ENCODE results near the gene NECAB3.

DNA sequence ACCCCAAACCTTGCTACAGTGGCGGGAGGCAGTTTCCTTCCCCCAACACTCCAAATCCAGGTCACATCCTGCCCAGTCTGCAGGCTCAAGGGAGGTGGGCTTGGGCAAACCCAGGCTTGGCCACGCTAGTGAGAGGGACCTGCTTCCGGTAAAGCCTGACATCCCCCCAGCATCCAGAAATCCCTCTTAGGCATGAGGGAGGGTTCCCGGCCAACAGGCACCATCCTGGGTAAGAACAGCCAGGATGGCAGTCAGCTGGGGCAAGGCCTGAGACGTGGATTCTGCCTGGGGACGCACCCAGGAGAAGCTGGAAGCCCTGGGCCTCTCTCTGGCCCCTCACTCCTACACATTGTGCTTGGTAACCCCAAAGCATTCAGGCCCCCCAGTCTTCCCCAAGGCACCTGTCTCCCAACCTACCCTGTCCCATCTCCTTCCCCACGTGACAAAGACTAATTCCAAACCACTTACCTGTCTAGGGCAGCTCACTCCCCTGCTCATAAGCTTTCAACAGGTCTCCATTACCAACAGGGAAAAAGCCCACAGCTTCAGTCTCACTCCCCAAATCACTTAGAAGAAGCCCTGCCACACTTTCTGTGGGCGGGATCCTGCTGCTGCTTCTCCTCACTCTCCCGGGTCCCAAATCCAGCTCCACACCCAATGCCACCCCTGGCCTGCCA is 10.0 kb downstream of the NECAB3 start:
- TF ChIP-seq, protein P1, sequence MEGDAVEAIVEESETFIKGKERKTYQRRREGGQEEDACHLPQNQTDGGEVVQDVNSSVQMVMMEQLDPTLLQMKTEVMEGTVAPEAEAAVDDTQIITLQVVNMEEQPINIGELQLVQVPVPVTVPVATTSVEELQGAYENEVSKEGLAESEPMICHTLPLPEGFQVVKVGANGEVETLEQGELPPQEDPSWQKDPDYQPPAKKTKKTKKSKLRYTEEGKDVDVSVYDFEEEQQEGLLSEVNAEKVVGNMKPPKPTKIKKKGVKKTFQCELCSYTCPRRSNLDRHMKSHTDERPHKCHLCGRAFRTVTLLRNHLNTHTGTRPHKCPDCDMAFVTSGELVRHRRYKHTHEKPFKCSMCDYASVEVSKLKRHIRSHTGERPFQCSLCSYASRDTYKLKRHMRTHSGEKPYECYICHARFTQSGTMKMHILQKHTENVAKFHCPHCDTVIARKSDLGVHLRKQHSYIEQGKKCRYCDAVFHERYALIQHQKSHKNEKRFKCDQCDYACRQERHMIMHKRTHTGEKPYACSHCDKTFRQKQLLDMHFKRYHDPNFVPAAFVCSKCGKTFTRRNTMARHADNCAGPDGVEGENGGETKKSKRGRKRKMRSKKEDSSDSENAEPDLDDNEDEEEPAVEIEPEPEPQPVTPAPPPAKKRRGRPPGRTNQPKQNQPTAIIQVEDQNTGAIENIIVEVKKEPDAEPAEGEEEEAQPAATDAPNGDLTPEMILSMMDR (IDR thresholded peaks at IDR 0.05): no peak
- TF ChIP-seq, protein P2, sequence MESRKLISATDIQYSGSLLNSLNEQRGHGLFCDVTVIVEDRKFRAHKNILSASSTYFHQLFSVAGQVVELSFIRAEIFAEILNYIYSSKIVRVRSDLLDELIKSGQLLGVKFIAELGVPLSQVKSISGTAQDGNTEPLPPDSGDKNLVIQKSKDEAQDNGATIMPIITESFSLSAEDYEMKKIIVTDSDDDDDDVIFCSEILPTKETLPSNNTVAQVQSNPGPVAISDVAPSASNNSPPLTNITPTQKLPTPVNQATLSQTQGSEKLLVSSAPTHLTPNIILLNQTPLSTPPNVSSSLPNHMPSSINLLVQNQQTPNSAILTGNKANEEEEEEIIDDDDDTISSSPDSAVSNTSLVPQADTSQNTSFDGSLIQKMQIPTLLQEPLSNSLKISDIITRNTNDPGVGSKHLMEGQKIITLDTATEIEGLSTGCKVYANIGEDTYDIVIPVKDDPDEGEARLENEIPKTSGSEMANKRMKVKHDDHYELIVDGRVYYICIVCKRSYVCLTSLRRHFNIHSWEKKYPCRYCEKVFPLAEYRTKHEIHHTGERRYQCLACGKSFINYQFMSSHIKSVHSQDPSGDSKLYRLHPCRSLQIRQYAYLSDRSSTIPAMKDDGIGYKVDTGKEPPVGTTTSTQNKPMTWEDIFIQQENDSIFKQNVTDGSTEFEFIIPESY (IDR thresholded peaks at IDR 0.05; ENCODE audit: borderline replicate concordance, low read depth): no peak
- TF ChIP-seq RCOR1 (IDR thresholded peaks at IDR 0.05; ENCODE audit: low read length) (no peak), TCF12 (IDR thresholded peaks at IDR 0.05) (no peak), SIN3A (IDR thresholded peaks at IDR 0.05; ENCODE audit: borderline replicate concordance, low read depth, low read length) (no peak), RAD21 (IDR thresholded peaks at IDR 0.05; ENCODE audit: low read length) (no peak), EZH2phosphoT487 (IDR thresholded peaks at IDR 0.05; ENCODE audit: borderline replicate concordance, low read depth) (no peak), SMC3 (IDR thresholded peaks at IDR 0.05; ENCODE audit: low read depth, low read length) (no peak), USF2 (IDR thresholded peaks at IDR 0.05; ENCODE audit: borderline replicate concordance, low read depth, low read length) (no peak)
- TF ChIP-seq, protein P3, sequence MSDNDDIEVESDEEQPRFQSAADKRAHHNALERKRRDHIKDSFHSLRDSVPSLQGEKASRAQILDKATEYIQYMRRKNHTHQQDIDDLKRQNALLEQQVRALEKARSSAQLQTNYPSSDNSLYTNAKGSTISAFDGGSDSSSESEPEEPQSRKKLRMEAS (IDR thresholded peaks at IDR 0.05; ENCODE audit: low read depth): no peak
- TF ChIP-seq, protein P4, sequence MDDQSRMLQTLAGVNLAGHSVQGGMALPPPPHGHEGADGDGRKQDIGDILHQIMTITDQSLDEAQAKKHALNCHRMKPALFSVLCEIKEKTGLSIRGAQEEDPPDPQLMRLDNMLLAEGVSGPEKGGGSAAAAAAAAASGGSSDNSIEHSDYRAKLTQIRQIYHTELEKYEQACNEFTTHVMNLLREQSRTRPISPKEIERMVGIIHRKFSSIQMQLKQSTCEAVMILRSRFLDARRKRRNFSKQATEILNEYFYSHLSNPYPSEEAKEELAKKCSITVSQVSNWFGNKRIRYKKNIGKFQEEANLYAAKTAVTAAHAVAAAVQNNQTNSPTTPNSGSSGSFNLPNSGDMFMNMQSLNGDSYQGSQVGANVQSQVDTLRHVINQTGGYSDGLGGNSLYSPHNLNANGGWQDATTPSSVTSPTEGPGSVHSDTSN (IDR thresholded peaks at IDR 0.05): no peak
